B cell (primary cell): Measurements from ENCODE around the gene FBXW10. TPM values are rescaled to one million over a fixed set of nuclear protein-coding genes. Genes with fewer than 3 reads are reported as not detected.
"Not testable (repeated sequence)": the region's sequence is repeated elsewhere in the genome, so short reads cannot be mapped to it uniquely, and the experiment has no call there.

Experiments used
- ATAC-seq: fragments of 200-7000 bp; cut with Tn5 transposase; one replicate; pipeline ENCODE4 v1.10.0; 2021; ENCODE audit warnings: low read depth, mild to moderate bottlenecking, moderate number of reproducible peaks, moderate library complexity
- CTCF ChIA-PET: fragments of 350-600 bp; sonication (Branson Sonifier 250); formaldehyde crosslinking; loops from one replicate; lab custom pipeline; 2021; ENCODE audit warnings: antibody characterized with exemption, inconsistent platforms; lab: Charles Lee
- POLR2A ChIA-PET: fragments of 350-600 bp; sonication (Branson Sonifier 250); formaldehyde crosslinking; loops from one replicate; lab custom pipeline; 2021; ENCODE audit warnings: antibody characterized with exemption; lab: Charles Lee
- DNase-seq: peaks from one replicate; pipeline ENCODE4 v3.0.0; 2013
- H2AFZ ChIP-seq: 2 replicates; pipeline ENCODE4 v1.6.1; 2012; ENCODE audit warnings: mild to moderate bottlenecking, low read depth, low read length; ENCODE audit not compliant: insufficient read depth, poor library complexity, severe bottlenecking
- H3K27ac ChIP-seq, 2 donors: 1 replicate in 1 of 2; 2 replicates in 1 of 2; pipeline ENCODE4 v1.5.1; 2012 to 2013; ENCODE audit warnings: low read length in 2 of 2, mild to moderate bottlenecking in 2 of 2, moderate library complexity in 1 of 2
- H3K27me3 ChIP-seq, 4 experiments: fragments of 200-600 bp in 1 of 4; sonication (generic) in 1 of 4; replicated peaks in 1 of 4; 1 replicate in 2 of 4; 2 replicates in 2 of 4; pipeline versions ENCODE4 v1.6.1 to v1.7.0; 2013 to 2016; ENCODE audit warnings: low read length in 3 of 4, mild to moderate bottlenecking in 2 of 4, mixed read lengths in 1 of 4, moderate library complexity in 1 of 4; ENCODE audit not compliant: insufficient read depth in 4 of 4, control insufficient read depth in 3 of 4; ENCODE audit errors: control extremely low read depth in 1 of 4
- H3K36me3 ChIP-seq, 2 experiments: replicated peaks in 1 of 2; 1 replicate in 1 of 2; 2 replicates in 1 of 2; pipeline versions ENCODE4 v1.6.1 to v1.7.1; 2013; ENCODE audit warnings: low read length in 1 of 2; ENCODE audit not compliant: insufficient read depth in 2 of 2, control insufficient read depth in 1 of 2; ENCODE audit errors: control extremely low read depth in 1 of 2, extremely low read depth in 1 of 2
- H3K4me1 ChIP-seq, 2 donors: fragments of 200-600 bp in 1 of 2; sonication (generic) in 1 of 2; 1 replicate in 1 of 2; 2 replicates in 1 of 2; pipeline versions ENCODE4 v1.5.1 to v1.6.1; 2013 to 2017; ENCODE audit warnings: low read length in 2 of 2; ENCODE audit not compliant: control insufficient read depth in 2 of 2, insufficient read depth in 2 of 2
- H3K4me2 ChIP-seq: replicated peaks from 2 replicates; pipeline ENCODE3; 2012; ENCODE audit warnings: mild to moderate bottlenecking, low read depth, low read length; ENCODE audit not compliant: poor library complexity, severe bottlenecking
- H3K4me3 ChIP-seq, 5 experiments: fragments of 200-600 bp in 1 of 5; sonication (generic) in 1 of 5; 1 replicate in 3 of 5; 2 replicates in 2 of 5; pipeline versions ENCODE4 v1.5.1 to v1.7.0; 2011 to 2016; ENCODE audit warnings: low read length in 4 of 5, mild to moderate bottlenecking in 4 of 5, low read depth in 2 of 5, control low read depth in 1 of 5, moderate library complexity in 1 of 5; ENCODE audit not compliant: insufficient read depth in 1 of 5; ENCODE audit errors: control extremely low read depth in 1 of 5, extremely low read depth in 1 of 5
- H3K79me2 ChIP-seq: fragments of 200-600 bp; sonication (generic); one replicate; pipeline ENCODE4 v1.6.0; 2016; ENCODE audit warnings: low read length; ENCODE audit not compliant: control insufficient read depth, insufficient read depth
- H3K9ac ChIP-seq: fragments of 200-600 bp; sonication (generic); 2 replicates; pipeline ENCODE4 v1.6.1; 2017; ENCODE audit warnings: mild to moderate bottlenecking, low read length, moderate library complexity
- H3K9me3 ChIP-seq, 3 donors: one replicate each; pipeline versions ENCODE4 v1.6.1 to v1.7.1; 2013; ENCODE audit warnings: low read length in 2 of 3; ENCODE audit not compliant: control insufficient read depth in 2 of 3, insufficient read depth in 1 of 3; ENCODE audit errors: control extremely low read depth in 1 of 3
- H4K20me1 ChIP-seq: 2 replicates; pipeline ENCODE4 v1.6.0; 2012; ENCODE audit warnings: mild to moderate bottlenecking, low read length; ENCODE audit not compliant: insufficient read depth, control insufficient read depth, poor library complexity, severe bottlenecking
- H3K27ac Mint-ChIP-seq: one replicate; pipeline ENCODE4 v1.8.0; 2021; ENCODE audit warnings: mixed read lengths
- H3K27me3 Mint-ChIP-seq: one replicate; pipeline ENCODE4 v1.8.0; 2021; ENCODE audit warnings: mixed read lengths
- H3K4me1 Mint-ChIP-seq: one replicate; pipeline ENCODE4 v1.8.0; 2021; ENCODE audit warnings: mixed read lengths
- H3K4me3 Mint-ChIP-seq: one replicate; pipeline ENCODE4 v1.8.0; 2021; ENCODE audit warnings: mixed read lengths
- H3K9me3 Mint-ChIP-seq: one replicate; pipeline ENCODE4 v1.8.0; 2022; ENCODE audit warnings: mixed read lengths; ENCODE audit not compliant: insufficient read depth
- WGBS: methylation state at CpG from one replicate; pipeline ENCODE4 v1.1.5; 2013; ENCODE audit warnings: missing lambda C conversion rate; ENCODE audit not compliant: insufficient coverage; 5-methylcytosine and 5-hydroxymethylcytosine counted together
- intact Hi-C: fragments of 100-400 bp; cut with micrococcal nuclease; formaldehyde crosslinking; loops from one replicate; pipeline ENCODE4 v1.10.0; 2022
- polyA plus RNA-seq: library from polyadenylated mRNA; depleted of rRNA; stranded (reverse); fragments of >200 nt; gene quantifications from 2 replicates; pipeline ENCODE4 v1.2.3, GENCODE V29; 2012
- total RNA-seq, 2 donors: library from RNA; stranded (reverse); fragments of 120-200 nt in 1 of 2; gene quantifications; 1 replicate in 1 of 2; 2 replicates in 1 of 2; pipeline versions ENCODE4 v1.2.3 to v1.2.4, GENCODE V29; 2013 to 2022

FBXW10 gene
- total and polyA plus RNA-seq, 2 donors (not counting 1 experiment from before 2014, with no cell fraction given) = not detected

DNA sequence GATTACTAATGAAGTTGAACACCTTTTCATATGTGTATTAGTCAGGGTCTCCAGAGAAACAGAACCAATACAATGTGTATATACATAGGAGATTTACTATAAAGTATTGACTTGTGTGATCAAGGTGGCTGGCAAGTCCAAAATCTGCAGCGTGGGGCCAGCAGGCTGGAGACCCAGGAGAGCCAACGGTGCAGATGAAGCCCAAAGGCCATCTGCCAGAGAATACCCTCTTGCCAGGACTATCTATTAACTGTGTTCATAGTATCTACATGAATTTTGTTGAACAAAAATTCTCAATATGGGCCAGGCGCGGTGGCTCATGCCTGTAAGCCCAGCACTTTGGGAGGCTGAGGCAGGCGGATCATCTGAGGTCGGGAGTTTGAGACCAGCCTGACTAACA lies 16.4 kb downstream of the FBXW10 start:
- H3K9me3 Mint-ChIP-seq, H3K79me2 ChIP-seq, CTCF ChIA-PET, H2AFZ ChIP-seq, POLR2A ChIA-PET, intact Hi-C loops, H3K27me3 ChIP-seq, H3K9ac ChIP-seq, H3K4me3 Mint-ChIP-seq, H3K4me3 ChIP-seq, H3K36me3 ChIP-seq, H4K20me1 ChIP-seq, H3K27ac ChIP-seq, H3K9me3 ChIP-seq, DNase-seq, ATAC-seq, H3K27me3 Mint-ChIP-seq, H3K27ac Mint-ChIP-seq, H3K4me1 Mint-ChIP-seq, H3K4me1 ChIP-seq, H3K4me2 ChIP-seq: not testable (repeated sequence)
- WGBS = 100% methylated on average over 1 of the region's 6 CpGs

DNA sequence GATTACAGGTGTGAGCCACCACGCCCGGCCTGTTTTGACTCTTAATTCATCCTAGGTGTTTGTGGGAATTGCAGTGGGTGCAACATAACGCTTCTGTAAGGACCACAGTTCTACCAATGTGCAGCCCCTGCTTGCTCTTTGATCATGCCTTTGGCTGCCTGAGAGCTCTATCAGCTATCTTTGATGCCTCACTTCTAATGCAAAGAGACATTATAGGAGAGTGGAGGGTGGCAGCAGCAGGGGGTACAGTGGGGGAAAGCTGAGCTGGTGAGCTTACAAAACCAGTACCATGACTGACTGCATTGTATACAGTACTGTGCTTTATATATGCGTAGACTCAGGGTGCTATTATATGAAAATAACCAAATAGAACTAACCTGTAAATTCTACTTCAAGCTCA lies 26.7 kb downstream of the FBXW10 start:
- DNase-seq, H3K36me3 ChIP-seq, CTCF ChIA-PET, H3K4me3 ChIP-seq, ATAC-seq, H3K27me3 ChIP-seq, H3K9me3 Mint-ChIP-seq, H3K4me2 ChIP-seq, H3K4me1 ChIP-seq, intact Hi-C loops, H3K27ac Mint-ChIP-seq, H3K9me3 ChIP-seq, H3K4me3 Mint-ChIP-seq, POLR2A ChIA-PET, H4K20me1 ChIP-seq, H3K4me1 Mint-ChIP-seq, H3K79me2 ChIP-seq, H2AFZ ChIP-seq, H3K27ac ChIP-seq, H3K9ac ChIP-seq: not testable (repeated sequence)
- peaks cover 19% of the 10 kb centered on the region for H3K27me3 Mint-ChIP-seq
- WGBS = no CpG with 5 or more reads among the region's 4 CpGs

DNA sequence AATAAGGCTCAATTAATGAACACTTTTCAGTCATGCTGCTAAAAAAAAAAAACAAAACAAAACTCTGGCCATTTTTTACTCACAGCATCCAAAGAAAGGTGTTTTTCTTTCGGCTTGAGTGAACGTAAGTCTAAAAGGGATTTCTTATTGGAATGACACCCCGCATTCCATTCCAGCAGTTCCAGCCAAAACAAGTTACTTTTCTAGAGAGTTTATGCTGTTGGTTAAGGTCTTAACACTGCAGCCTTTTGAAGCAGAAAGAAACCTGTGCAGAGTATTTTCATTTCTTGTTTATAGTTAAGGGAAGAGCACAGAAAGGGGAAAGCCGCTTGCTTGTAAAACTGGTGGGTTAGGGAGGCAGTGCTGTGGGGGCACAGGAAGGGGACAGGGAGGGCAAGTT lies 27.2 kb downstream of the FBXW10 start:
- H3K9me3 Mint-ChIP-seq, H3K4me2 ChIP-seq, H3K27me3 ChIP-seq, H3K4me1 ChIP-seq, H3K27ac Mint-ChIP-seq, H3K9ac ChIP-seq, CTCF ChIA-PET, H2AFZ ChIP-seq, H3K9me3 ChIP-seq, ATAC-seq, intact Hi-C loops, H3K4me1 Mint-ChIP-seq, POLR2A ChIA-PET, H4K20me1 ChIP-seq, H3K4me3 Mint-ChIP-seq, H3K27ac ChIP-seq, H3K4me3 ChIP-seq, DNase-seq, H3K79me2 ChIP-seq, H3K36me3 ChIP-seq: not testable (repeated sequence)
- no CpG with 5 or more reads among the region's 4 CpGs for WGBS
- peaks cover 20% of the 10 kb centered on the region for H3K27me3 Mint-ChIP-seq
